Measurements from ENCODE around the gene GALC.

The GALC gene

DNA sequence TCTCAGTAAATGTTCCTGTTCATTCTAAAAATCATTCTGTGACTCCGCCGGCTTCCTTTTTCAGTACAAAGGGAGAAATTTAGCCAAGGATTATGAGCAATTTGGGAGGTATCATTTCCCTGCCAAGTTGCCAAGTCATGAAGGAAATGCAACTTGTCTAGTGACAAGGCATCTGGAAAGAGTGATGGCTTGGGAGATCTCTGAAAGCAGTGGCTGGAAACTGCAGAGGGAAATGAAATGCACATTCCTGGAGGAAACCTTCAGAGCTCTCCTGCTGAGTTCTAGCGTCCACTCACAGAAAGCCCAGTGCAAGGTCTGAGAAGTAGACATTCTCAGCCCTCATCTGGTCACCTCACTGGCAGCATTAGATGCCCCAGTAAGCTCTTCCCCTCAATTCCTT, 91.7 kb downstream of the GALC start:
- CTCF ChIA-PET, result no interaction called here
- H3K27ac ChIP-seq, result no peak overlapping the region
- POLR2A ChIA-PET (ENCODE audit: low non-redundant PET), result no interaction called here
- TF ChIP-seq, protein P1, sequence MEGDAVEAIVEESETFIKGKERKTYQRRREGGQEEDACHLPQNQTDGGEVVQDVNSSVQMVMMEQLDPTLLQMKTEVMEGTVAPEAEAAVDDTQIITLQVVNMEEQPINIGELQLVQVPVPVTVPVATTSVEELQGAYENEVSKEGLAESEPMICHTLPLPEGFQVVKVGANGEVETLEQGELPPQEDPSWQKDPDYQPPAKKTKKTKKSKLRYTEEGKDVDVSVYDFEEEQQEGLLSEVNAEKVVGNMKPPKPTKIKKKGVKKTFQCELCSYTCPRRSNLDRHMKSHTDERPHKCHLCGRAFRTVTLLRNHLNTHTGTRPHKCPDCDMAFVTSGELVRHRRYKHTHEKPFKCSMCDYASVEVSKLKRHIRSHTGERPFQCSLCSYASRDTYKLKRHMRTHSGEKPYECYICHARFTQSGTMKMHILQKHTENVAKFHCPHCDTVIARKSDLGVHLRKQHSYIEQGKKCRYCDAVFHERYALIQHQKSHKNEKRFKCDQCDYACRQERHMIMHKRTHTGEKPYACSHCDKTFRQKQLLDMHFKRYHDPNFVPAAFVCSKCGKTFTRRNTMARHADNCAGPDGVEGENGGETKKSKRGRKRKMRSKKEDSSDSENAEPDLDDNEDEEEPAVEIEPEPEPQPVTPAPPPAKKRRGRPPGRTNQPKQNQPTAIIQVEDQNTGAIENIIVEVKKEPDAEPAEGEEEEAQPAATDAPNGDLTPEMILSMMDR (conservative IDR thresholded peaks at IDR 0.05; ENCODE audit: low read depth), result no peak
- DNase-seq (ENCODE audit: low spot score), result no peak

DNA sequence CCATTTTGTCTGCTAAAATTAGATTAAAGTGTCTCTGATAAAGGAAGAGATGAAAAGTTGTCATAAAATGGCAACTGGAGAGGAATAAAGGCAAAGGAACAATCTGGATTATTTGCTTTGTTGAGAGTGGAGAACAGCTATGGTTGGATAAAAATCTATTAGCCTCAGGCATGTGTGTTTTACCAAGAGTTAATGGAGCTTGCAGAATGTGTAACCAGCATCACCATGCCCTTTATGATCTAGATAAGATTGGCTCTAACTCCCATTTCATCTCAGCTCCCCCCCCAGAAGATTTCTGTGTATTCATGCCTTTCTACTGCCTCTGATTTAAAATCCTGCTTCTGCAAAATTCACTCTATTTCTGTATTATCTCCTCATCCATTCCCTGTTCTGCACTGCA, 93.8 kb downstream of the GALC start:
- ChIA-PET POLR2A (ENCODE audit: low non-redundant PET) (no interaction called here), CTCF (no interaction called here)
- DNase-seq (ENCODE audit: low spot score), result no peak
- TF ChIP-seq, protein P1 (conservative IDR thresholded peaks at IDR 0.05; ENCODE audit: low read depth), result no peak
- no peak overlapping the region for H3K27ac ChIP-seq

DNA sequence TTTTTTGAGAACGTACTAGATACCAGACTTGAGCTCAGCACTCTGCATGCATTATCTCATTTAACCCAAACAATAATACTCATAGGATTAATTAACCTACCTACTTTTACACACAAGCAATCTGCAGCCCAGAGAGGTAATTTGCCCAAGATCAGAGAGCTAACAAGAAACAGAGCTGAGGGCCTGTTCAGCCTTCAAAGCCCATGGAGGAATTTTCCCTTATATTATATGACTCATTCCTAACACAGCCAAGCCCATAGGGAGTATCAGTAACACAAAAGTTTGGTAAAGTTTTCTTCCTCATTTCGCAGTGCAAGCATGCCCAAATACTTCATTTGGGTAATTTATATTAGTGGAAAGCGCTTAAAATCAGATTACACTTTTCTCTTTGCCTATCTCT, 94.7 kb downstream of the GALC start:
- TF ChIP-seq, protein P1 (conservative IDR thresholded peaks at IDR 0.05; ENCODE audit: low read depth), result no peak
- DNase-seq (ENCODE audit: low spot score), result no peak
- ChIA-PET CTCF (interaction anchor here (0.6 to 1.2 kb wide), 3 partner anchors 93 to 636 kb away, joined by 3 to 4 read pairs (median 3); no protein-coding TSS in a partner anchor), POLR2A (ENCODE audit: low non-redundant PET) (no interaction called here)
- H3K27ac ChIP-seq, result no peak overlapping the region

DNA sequence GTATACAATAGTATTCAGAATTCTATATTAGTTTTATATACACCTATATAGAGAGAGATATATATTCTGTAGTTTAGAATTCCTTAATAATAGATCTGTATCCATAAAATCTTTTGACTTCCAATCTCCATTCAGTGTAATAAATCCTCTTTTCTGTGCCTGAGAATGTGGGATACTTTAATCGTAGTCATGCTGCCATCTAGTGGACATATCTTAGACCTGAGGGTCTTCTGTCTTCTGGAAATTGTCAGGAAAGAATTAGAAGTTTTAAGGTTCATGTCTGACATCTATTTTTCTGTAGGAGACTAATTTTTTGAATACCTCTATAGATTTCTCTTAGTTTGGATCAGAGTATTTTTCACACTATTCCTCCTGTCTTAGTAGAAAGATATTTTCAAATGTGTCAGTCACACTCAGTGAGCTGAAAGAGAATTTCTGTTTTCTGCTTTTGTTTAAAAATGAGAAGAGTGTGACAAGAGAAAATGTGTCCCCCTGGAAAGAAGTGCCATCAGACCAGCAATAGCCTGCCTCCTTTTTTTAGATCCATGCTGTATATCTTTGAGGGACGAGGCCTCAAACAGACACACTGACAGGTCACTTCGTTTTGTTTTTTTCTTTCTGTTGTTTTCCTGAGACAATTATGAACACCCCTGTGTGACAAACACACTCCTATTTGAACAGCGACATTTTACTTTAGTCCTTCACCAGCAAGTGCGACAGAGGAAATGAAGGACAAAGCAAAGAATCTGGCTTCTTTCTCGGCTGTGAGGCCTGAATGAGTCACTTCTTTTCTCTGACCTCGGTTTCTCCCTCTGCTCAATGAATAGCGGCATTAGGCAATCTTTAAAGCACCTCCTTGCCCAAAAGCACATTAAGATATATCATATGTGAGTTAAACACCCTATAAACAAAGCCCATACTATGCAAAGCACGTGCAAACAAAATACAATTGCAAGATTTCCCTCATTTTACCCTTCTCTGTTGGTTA, 96.3 kb downstream of the GALC start:
- ChIA-PET POLR2A (ENCODE audit: low non-redundant PET) (no interaction called here), CTCF (interaction anchor here (0.7 to 0.9 kb wide), 2 partner anchors 85 to 92 kb away, joined by 3 to 11 read pairs; no protein-coding TSS in a partner anchor)
- DNase-seq (ENCODE audit: low spot score), result peak; percentile 46
- H3K27ac ChIP-seq, result no peak overlapping the region
- TF ChIP-seq, protein P1 (conservative IDR thresholded peaks at IDR 0.05; ENCODE audit: low read depth), result peak; percentile 73

DNA sequence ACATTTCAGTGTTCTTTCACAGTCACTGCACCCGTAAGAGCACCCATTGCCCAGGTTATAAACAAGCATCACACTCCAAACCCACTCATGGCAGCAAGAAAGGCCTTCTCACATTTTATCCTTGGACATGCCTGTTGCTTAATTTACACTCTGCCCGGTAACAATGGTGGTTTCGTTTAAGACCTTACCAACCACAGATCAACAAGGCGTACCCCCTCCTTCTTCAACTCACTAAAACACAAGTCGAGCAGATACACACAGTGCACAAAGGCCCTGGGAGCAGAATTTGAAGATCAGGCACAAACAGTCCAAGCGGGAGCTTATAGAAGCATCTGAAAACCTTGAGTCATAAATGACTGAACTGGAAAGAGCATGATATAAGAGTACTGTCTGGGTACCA, 98.1 kb downstream of the GALC start:
- ChIA-PET CTCF (interaction anchor here (1.6 kb wide), 1 partner anchor 149 kb away, joined by 7 read pairs; no protein-coding TSS in a partner anchor), POLR2A (ENCODE audit: low non-redundant PET) (no interaction called here)
- H3K27ac ChIP-seq, result no peak overlapping the region
- TF ChIP-seq, protein P1 (conservative IDR thresholded peaks at IDR 0.05; ENCODE audit: low read depth), result no peak
- no peak for DNase-seq (ENCODE audit: low spot score)

DNA sequence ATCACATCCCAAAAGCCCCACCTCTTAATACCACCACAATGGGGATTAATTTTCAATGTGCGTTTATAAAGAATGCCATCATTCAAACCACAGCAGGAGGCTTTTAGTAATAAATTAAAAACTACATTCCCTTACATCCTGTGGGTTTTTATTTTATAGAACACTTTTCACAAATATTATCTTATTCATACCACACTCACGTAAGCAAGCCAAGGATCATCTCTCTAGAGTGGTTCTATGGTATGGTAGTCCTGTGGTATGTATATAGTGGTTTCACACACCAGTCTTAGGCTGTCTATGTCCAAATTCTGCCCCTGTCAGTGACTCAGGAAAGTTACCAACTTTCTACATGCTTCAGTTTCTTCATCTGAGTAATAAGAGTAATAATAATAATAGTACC, 100.2 kb downstream of the GALC start:
- CTCF ChIA-PET, result interaction anchor here (0.6 kb wide), 1 partner anchor 735 kb away, joined by 4 read pairs; no protein-coding TSS in a partner anchor
- H3K27ac ChIP-seq, result no peak overlapping the region
- DNase-seq (ENCODE audit: low spot score), result no peak
- POLR2A ChIA-PET (ENCODE audit: low non-redundant PET), result no interaction called here
- TF ChIP-seq, protein P1 (conservative IDR thresholded peaks at IDR 0.05; ENCODE audit: low read depth), result no peak
